ENCODE results near the gene KLHL42. TPM values are rescaled to one million over a fixed set of nuclear protein-coding genes. Genes with fewer than 3 reads are reported as not detected.

Gene KLHL42
- total RNA-seq, 1 experiment from 2014 or later = 35.8 TPM

DNA sequence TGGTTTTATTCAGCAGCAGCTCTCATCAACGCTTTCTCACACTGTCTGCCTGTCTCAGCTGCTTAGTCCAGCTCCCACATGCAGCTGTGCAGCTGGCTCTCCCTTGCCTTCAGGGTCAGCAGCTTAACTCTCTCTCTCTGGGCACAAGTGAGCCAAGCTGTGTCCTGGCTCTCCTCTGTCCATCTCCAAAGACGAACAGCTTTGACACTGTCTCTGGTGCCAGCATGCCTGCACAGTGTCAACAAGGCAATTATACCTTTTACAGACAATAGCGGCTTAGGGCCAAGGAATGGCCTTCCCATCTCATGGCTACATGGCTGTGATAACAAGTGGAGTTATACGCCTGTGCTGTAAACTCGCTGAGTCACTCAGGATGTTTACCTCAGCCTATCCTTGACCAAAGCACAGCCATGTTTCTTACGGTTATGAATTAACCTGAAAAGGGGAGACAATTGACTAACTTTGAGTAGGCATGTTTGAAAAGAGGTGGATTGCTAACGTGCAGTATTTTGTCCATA is 38.4 kb downstream of the KLHL42 start:
- Mint-ChIP-seq H3K27me3 (ENCODE audit: low read depth) (no peaks in the 10 kb centered on the region; the same call in 1 of the 2 replicates), H3K4me3 (no peak overlapping the region), H3K36me3 (ENCODE audit: insufficient read depth in 1 of 3, low read depth in 3 of 3) (peaks cover 0 to 11% (median 0%) of the 10 kb centered on the region in 3 experiments; a peak in 1 of 7 replicates), H3K9me3 (peaks cover 0 to 7% of the 10 kb centered on the region in 2 experiments; a peak in 3 of 5 replicates), H3K27ac (no peak overlapping the region), H3K4me1 (peaks cover 0 to 4% of the 10 kb centered on the region in 2 experiments; a peak in 1 of 4 replicates)
- TF ChIP-seq, protein P1, sequence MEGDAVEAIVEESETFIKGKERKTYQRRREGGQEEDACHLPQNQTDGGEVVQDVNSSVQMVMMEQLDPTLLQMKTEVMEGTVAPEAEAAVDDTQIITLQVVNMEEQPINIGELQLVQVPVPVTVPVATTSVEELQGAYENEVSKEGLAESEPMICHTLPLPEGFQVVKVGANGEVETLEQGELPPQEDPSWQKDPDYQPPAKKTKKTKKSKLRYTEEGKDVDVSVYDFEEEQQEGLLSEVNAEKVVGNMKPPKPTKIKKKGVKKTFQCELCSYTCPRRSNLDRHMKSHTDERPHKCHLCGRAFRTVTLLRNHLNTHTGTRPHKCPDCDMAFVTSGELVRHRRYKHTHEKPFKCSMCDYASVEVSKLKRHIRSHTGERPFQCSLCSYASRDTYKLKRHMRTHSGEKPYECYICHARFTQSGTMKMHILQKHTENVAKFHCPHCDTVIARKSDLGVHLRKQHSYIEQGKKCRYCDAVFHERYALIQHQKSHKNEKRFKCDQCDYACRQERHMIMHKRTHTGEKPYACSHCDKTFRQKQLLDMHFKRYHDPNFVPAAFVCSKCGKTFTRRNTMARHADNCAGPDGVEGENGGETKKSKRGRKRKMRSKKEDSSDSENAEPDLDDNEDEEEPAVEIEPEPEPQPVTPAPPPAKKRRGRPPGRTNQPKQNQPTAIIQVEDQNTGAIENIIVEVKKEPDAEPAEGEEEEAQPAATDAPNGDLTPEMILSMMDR (conservative IDR thresholded peaks at IDR 0.05) = no peak
- Histone ChIP-seq H3T11ph (ENCODE audit: low read length) (no peak overlapping the region), H3K18ac (ENCODE audit: insufficient read length, low read depth, low read length) (no peak overlapping the region), H3K23ac (ENCODE audit: insufficient read length, low read depth, low read length) (no peak overlapping the region), H3K56ac (ENCODE audit: insufficient read length, low read depth, low read length) (no peak overlapping the region), H3K79me2 (ENCODE audit: insufficient read depth, low read length) (no peaks in the 10 kb centered on the region), H4K91ac (ENCODE audit: insufficient read length, low read depth, low read length) (no peak overlapping the region), H3K4ac (ENCODE audit: low read depth, low read length) (no peak overlapping the region), H2BK5ac (ENCODE audit: insufficient read length, low read length) (no peak overlapping the region), H4K5ac (ENCODE audit: insufficient read length, low read depth, low read length) (no peak overlapping the region), H3K9me3 (ENCODE audit: control insufficient read depth, low read depth, low read length) (no peaks in the 10 kb centered on the region), H3K27me3 (ENCODE audit: insufficient read depth, low read length) (no peaks in the 10 kb centered on the region), H2BK20ac (ENCODE audit: low read depth, low read length, poor library complexity, severe bottlenecking) (no peak overlapping the region), H4K20me1 (ENCODE audit: control insufficient read depth, insufficient read depth, insufficient read length) (no peaks in the 10 kb centered on the region), H3K27ac (ENCODE audit: insufficient read length, low read depth, low read length) (no peak overlapping the region), H2BK12ac (ENCODE audit: insufficient read length, low read depth, low read length) (no peak overlapping the region), H3K9ac (ENCODE audit: extremely low read depth, insufficient read length, low read length) (no peak overlapping the region), H3K4me2 (ENCODE audit: insufficient read depth, insufficient read length, low read length) (no peak overlapping the region), H4K8ac (replicated peaks; ENCODE audit: insufficient read length, low read depth, low read length) (no peak overlapping the region), H3K14ac (ENCODE audit: insufficient read depth, low read length) (no peak overlapping the region), H3K79me1 (ENCODE audit: insufficient read depth, low read depth, low read length, poor library complexity, severe bottlenecking) (no peaks in the 10 kb centered on the region), H2BK15ac (ENCODE audit: low read depth, low read length) (no peak overlapping the region), H2BK120ac (ENCODE audit: low read depth, low read length, poor library complexity, severe bottlenecking) (no peak overlapping the region), H3K23me2 (ENCODE audit: insufficient read length, low read depth, low read length, poor library complexity, severe bottlenecking) (no peaks in the 10 kb centered on the region), H2AFZ (ENCODE audit: low read length) (no peak overlapping the region), H2AK5ac (ENCODE audit: insufficient read length, low read length) (no peak overlapping the region), H3K4me1 (ENCODE audit: insufficient read depth, low read length) (no peaks in the 10 kb centered on the region)
- WGBS (ENCODE audit: extremely low coverage, insufficient read length, low lambda C conversion rate) = no CpG with 5 or more reads among the region's 7 CpGs
- DNase-seq = no peak

Data from H9 (cell line).